DOHH2 (cell line): Measurements from ENCODE around the gene SLC8A1.

ENCODE experiments used
- H3F3A ChIP-seq: fragments of 200-600 bp; sonication (generic), shearing (Covaris generic); 2 replicates; pipeline ENCODE4 v1.6.0; 2016; ENCODE audit warnings: antibody characterized with exemption, mild to moderate bottlenecking; ENCODE audit not compliant: control insufficient read depth, insufficient read depth
- H3K27ac ChIP-seq: fragments of 200-600 bp; sonication (generic); 2 replicates; pipeline ENCODE4 v1.5.1; 2014; ENCODE audit warnings: low read depth, mild to moderate bottlenecking, low read length, moderate library complexity
- H3K27me3 ChIP-seq: fragments of 200-600 bp; sonication (generic); 2 replicates; pipeline ENCODE4 v1.6.1; 2014; ENCODE audit warnings: mild to moderate bottlenecking, low read length, mixed read lengths; ENCODE audit not compliant: control insufficient read depth
- H3K36me3 ChIP-seq: fragments of 200-600 bp; sonication (generic); 2 replicates; pipeline ENCODE4 v1.6.1; 2014; ENCODE audit warnings: mild to moderate bottlenecking, low read length, moderate library complexity, mixed read lengths; ENCODE audit not compliant: control insufficient read depth
- H3K4me1 ChIP-seq: fragments of 200-600 bp; sonication (generic); 2 replicates; pipeline ENCODE4 v1.6.1; 2014; ENCODE audit warnings: mild to moderate bottlenecking, low read length, mixed read lengths; ENCODE audit not compliant: control insufficient read depth
- H3K4me2 ChIP-seq: fragments of 200-600 bp; sonication (generic); 2 replicates; pipeline ENCODE4 v1.6.0; 2014; ENCODE audit warnings: mild to moderate bottlenecking, low read length, moderate library complexity
- H3K4me3 ChIP-seq: fragments of 200-600 bp; sonication (generic); 2 replicates; pipeline ENCODE4 v1.5.1; 2014; ENCODE audit warnings: mild to moderate bottlenecking, low read length, mixed read lengths
- H3K79me2 ChIP-seq: fragments of 200-600 bp; sonication (generic); 2 replicates; pipeline ENCODE4 v1.6.1; 2014; ENCODE audit warnings: mild to moderate bottlenecking, low read length, mixed read lengths; ENCODE audit not compliant: control insufficient read depth
- H3K9me2 ChIP-seq: fragments of 200-600 bp; sonication (generic); replicated peaks from 2 replicates; pipeline ENCODE4 v1.6.1; 2014; ENCODE audit warnings: mild to moderate bottlenecking, low read length, mixed read lengths; ENCODE audit not compliant: control insufficient read depth
- H3K9me3 ChIP-seq: fragments of 200-600 bp; sonication (generic); 2 replicates; pipeline ENCODE4 v1.6.1; 2014; ENCODE audit warnings: antibody characterized with exemption, low read length, mixed read lengths; ENCODE audit not compliant: control insufficient read depth, insufficient read depth
- H4K20me1 ChIP-seq: fragments of 200-600 bp; sonication (generic); 2 replicates; pipeline ENCODE4 v1.6.0; 2014; ENCODE audit warnings: low read depth, mild to moderate bottlenecking, antibody characterized with exemption, low read length, moderate library complexity; ENCODE audit not compliant: control insufficient read depth, insufficient read depth
- EZH2phosphoT487 ChIP-seq: fragments of 200-600 bp; sonication (generic); IDR thresholded peaks from 2 replicates; pipeline ENCODE4 v1.6.1; 2017; ENCODE audit warnings: borderline replicate concordance, mild to moderate bottlenecking, antibody characterized with exemption, low read length, moderate library complexity, mixed read lengths
- TF ChIP-seq, protein P1 (sequence below): fragments of 200-600 bp; sonication (generic); IDR thresholded peaks from one replicate; pipeline ENCODE4 v1.5.1; 2014; ENCODE audit warnings: antibody characterized with exemption, mild to moderate bottlenecking, low read depth, low read length; ENCODE audit not compliant: poor library complexity, severe bottlenecking

SLC8A1 gene

DNA sequence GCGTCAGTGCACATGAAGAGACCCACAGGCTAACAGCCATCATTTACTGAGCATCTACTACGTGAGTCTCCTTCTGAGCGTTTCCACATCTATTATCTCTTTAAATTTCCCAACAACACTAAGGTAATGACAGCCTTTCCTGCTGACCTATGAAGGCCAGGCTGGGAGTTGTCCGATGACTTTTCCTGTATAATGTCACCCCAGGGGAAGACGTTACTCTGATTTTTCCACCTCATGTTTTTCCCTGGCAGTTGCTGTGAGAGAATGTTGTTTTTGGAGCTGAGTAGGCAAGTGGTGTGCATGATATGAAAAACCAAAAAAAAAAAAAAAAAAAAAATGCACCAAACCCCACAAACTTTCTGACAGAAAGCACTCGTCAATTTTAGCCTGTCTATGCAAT, 207.6 kb downstream of the SLC8A1 start:
- Histone ChIP-seq H3K27ac (no peak overlapping the region), H3K4me1 (peaks cover 62% of the 10 kb centered on the region), H3K79me2 (peaks cover 12% of the 10 kb centered on the region; the same call in 1 of the 2 replicates), H3K4me3 (no peak overlapping the region), H3K9me2 (no peaks in the 10 kb centered on the region), H3K9me3 (no peaks in the 10 kb centered on the region), H4K20me1 (no peaks in the 10 kb centered on the region), H3K27me3 (no peaks in the 10 kb centered on the region), H3F3A (no peaks in the 10 kb centered on the region; the same call in 1 of the 2 replicates), H3K4me2 (0 out of 2 replicates have a peak overlapping the region, but pooled peaks have one; percentile 4), H3K36me3 (no peaks in the 10 kb centered on the region)
- no peak for TF ChIP-seq EZH2phosphoT487
- TF ChIP-seq, protein P1, sequence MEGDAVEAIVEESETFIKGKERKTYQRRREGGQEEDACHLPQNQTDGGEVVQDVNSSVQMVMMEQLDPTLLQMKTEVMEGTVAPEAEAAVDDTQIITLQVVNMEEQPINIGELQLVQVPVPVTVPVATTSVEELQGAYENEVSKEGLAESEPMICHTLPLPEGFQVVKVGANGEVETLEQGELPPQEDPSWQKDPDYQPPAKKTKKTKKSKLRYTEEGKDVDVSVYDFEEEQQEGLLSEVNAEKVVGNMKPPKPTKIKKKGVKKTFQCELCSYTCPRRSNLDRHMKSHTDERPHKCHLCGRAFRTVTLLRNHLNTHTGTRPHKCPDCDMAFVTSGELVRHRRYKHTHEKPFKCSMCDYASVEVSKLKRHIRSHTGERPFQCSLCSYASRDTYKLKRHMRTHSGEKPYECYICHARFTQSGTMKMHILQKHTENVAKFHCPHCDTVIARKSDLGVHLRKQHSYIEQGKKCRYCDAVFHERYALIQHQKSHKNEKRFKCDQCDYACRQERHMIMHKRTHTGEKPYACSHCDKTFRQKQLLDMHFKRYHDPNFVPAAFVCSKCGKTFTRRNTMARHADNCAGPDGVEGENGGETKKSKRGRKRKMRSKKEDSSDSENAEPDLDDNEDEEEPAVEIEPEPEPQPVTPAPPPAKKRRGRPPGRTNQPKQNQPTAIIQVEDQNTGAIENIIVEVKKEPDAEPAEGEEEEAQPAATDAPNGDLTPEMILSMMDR: no peak

DNA sequence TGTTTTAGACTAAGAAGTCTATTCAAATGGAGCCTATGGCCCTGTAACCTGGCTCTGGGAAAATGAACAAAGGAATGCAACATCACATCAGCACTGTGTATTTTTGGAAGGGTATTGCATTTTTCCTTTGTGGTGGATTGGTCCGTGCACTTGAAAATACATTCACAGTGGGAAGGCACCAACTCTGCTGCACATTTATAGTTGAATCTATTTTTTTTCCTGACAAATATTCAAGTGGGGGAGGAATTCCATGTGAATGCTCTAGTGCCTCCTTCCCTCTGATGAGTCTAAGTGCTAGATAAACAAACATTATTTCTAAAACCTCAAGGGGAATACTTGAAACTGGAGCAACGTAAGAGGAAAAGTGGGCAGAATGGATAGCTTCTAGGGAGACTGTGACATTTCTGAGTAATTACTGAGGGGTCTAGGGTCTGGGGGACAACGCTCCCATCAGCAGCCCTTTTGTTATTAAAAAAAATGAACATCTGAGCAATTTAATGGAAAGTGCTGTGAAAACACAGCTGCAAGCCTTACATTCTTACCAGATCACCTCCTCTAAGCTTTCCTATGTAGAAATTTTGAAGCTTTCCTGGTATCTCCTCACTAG, 208.2 kb downstream of the SLC8A1 start:
- no peak overlapping the region for H3K27ac ChIP-seq
- H3K4me1 ChIP-seq: peaks cover 60% of the 10 kb centered on the region
- no peaks in the 10 kb centered on the region for H3K9me2 ChIP-seq
- H3K36me3 ChIP-seq: no peaks in the 10 kb centered on the region
- no peaks in the 10 kb centered on the region for H3K27me3 ChIP-seq
- peaks cover 12% of the 10 kb centered on the region; the same call in 1 of the 2 replicates for H3K79me2 ChIP-seq
- no peaks in the 10 kb centered on the region; the same call in 1 of the 2 replicates for H3F3A ChIP-seq
- no peaks in the 10 kb centered on the region for H3K9me3 ChIP-seq
- H3K4me3 ChIP-seq: no peak overlapping the region
- no peaks in the 10 kb centered on the region for H4K20me1 ChIP-seq
- H3K4me2 ChIP-seq: no peak overlapping the region
- TF ChIP-seq, protein P1: no peak
- TF ChIP-seq EZH2phosphoT487: no peak

DNA sequence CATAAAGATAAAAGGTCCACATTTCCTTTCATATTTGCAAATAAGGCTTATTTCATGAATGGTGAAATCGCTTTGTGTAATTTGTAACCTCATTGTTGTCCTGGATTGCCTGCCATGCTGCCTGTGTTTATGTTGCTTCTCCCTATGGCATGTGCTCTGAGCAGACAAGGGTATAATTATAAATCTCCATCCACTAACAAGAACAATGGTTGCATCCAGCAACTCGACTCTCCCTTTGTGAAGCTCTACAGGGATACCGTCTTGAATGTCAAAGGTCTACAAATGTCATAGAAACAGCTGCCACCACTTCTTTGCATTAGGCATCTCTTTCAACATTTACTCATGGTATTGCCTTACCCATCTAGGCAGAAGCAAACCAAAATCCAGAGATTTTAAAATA, 209.6 kb downstream of the SLC8A1 start:
- Histone ChIP-seq H3K9me3 (no peaks in the 10 kb centered on the region), H3K27me3 (no peaks in the 10 kb centered on the region), H3K9me2 (no peaks in the 10 kb centered on the region), H3K4me3 (no peak overlapping the region), H3K4me1 (peaks cover 46% of the 10 kb centered on the region), H4K20me1 (no peaks in the 10 kb centered on the region), H3K4me2 (no peak overlapping the region), H3K79me2 (peaks cover 12% of the 10 kb centered on the region; the same call in 1 of the 2 replicates), H3K27ac (no peak overlapping the region), H3F3A (no peaks in the 10 kb centered on the region; the same call in 1 of the 2 replicates), H3K36me3 (no peaks in the 10 kb centered on the region)
- TF ChIP-seq, protein P1: no peak
- no peak for TF ChIP-seq EZH2phosphoT487
